RWPE2 (cell line): ENCODE data around the gene HMX1.

Source experiments
- ATAC-seq: fragments of 200-7000 bp; cut with Tn5 transposase; 3 replicates; pipeline ENCODE4 v1.9.1; 2021; ENCODE audit warnings: low read depth
- DNase-seq: peaks from one replicate; pipeline ENCODE4 v3.0.0-alpha.2; 2020; ENCODE audit warnings: low spot score
- H3K27ac ChIP-seq: fragments of 450-650 bp; 2 replicates; pipeline ENCODE4 v1.5.1; 2017; ENCODE audit warnings: mild to moderate bottlenecking; ENCODE audit not compliant: poor library complexity, severe bottlenecking
- H3K27me3 ChIP-seq: fragments of 250-450 bp; sonication (Bioruptor Pico); 2 replicates; pipeline ENCODE4 v1.5.1; 2021; ENCODE audit warnings: mild to moderate bottlenecking, moderate library complexity; ENCODE audit not compliant: insufficient read depth, poor library complexity, severe bottlenecking
- H3K36me3 ChIP-seq: fragments of 250-450 bp; sonication (Bioruptor Pico); 2 replicates; pipeline ENCODE4 v1.5.1; 2020; ENCODE audit warnings: low read depth, mild to moderate bottlenecking, moderate library complexity
- H3K4me1 ChIP-seq: fragments of 250-450 bp; sonication (Bioruptor Pico); 2 replicates; pipeline ENCODE4 v1.5.1; 2021; ENCODE audit warnings: mild to moderate bottlenecking, moderate library complexity; ENCODE audit not compliant: insufficient read depth, poor library complexity, severe bottlenecking
- H3K4me3 ChIP-seq: fragments of 250-450 bp; sonication (Bioruptor Pico); 2 replicates; pipeline ENCODE4 v1.5.1; 2021; ENCODE audit warnings: mild to moderate bottlenecking, moderate library complexity; ENCODE audit not compliant: severe bottlenecking
- H3K9me3 ChIP-seq: fragments of 250-450 bp; sonication (Bioruptor Pico); 2 replicates; pipeline ENCODE4 v1.5.1; 2021; ENCODE audit warnings: mild to moderate bottlenecking, moderate library complexity; ENCODE audit not compliant: severe bottlenecking
- TF ChIP-seq, protein P1 (sequence below): fragments of 450-650 bp; IDR thresholded peaks from one replicate; pipeline ENCODE4 v1.5.1; 2017; ENCODE audit warnings: mild to moderate bottlenecking, moderate library complexity; ENCODE audit not compliant: poor library complexity, severe bottlenecking

HMX1 gene

DNA sequence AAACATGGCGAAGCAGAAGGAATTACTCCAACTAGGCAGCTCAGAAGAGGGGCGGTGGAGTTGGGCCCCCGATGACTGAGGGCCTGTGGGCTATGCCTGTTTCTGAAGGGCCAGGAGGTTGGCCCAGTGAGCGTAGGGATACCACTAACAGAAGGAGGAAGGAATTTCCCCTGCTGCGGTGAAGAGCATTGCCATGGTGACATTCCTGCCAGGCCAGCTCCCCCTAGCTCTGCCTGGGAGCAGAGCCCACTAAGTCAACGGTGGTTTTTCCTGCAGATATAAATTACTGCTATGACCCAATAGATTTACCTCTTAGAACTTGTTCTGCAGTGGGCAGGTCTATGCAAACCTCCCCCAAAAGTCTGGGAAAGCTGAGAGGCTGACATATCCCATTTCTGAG lies 28.9 kb upstream of the HMX1 start:
- H3K27me3 ChIP-seq: peaks cover 13% of the 10 kb centered on the region
- H3K27ac ChIP-seq: no peak overlapping the region
- H3K4me3 ChIP-seq: no peak overlapping the region
- no peaks in the 10 kb centered on the region for H3K36me3 ChIP-seq
- TF ChIP-seq, protein P1, sequence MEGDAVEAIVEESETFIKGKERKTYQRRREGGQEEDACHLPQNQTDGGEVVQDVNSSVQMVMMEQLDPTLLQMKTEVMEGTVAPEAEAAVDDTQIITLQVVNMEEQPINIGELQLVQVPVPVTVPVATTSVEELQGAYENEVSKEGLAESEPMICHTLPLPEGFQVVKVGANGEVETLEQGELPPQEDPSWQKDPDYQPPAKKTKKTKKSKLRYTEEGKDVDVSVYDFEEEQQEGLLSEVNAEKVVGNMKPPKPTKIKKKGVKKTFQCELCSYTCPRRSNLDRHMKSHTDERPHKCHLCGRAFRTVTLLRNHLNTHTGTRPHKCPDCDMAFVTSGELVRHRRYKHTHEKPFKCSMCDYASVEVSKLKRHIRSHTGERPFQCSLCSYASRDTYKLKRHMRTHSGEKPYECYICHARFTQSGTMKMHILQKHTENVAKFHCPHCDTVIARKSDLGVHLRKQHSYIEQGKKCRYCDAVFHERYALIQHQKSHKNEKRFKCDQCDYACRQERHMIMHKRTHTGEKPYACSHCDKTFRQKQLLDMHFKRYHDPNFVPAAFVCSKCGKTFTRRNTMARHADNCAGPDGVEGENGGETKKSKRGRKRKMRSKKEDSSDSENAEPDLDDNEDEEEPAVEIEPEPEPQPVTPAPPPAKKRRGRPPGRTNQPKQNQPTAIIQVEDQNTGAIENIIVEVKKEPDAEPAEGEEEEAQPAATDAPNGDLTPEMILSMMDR: no peak
- DNase-seq: no peak
- peaks cover 8% of the 10 kb centered on the region for H3K4me1 ChIP-seq
- ATAC-seq: no peak
- peaks cover 4% of the 10 kb centered on the region for H3K9me3 ChIP-seq

DNA sequence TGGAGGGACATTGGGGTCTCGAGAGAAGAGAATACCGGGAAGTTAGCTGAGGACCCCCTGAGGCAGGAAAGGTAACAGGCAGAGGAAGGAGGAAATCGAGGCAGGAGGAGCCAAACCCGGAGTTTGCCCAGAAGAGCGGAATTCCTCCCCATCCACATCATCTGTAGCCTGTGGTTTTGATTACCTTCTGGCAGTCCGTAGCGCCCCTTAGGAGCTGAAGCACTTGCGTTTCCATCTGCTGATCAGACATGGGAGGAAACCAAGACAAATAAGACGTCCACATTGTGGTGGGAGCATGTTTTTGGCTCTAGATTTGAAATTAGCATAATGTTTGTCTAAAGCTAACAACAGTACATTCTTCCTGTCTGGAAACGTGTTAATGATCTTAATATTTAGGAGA lies 26.8 kb upstream of the HMX1 start:
- DNase-seq (no peak), ATAC-seq (no peak)
- Histone ChIP-seq H3K27ac (no peak overlapping the region), H3K27me3 (peaks cover 23% of the 10 kb centered on the region), H3K9me3 (peaks cover 4% of the 10 kb centered on the region), H3K36me3 (no peaks in the 10 kb centered on the region), H3K4me1 (peaks cover 8% of the 10 kb centered on the region), H3K4me3 (no peak overlapping the region)
- TF ChIP-seq, protein P1: no peak

DNA sequence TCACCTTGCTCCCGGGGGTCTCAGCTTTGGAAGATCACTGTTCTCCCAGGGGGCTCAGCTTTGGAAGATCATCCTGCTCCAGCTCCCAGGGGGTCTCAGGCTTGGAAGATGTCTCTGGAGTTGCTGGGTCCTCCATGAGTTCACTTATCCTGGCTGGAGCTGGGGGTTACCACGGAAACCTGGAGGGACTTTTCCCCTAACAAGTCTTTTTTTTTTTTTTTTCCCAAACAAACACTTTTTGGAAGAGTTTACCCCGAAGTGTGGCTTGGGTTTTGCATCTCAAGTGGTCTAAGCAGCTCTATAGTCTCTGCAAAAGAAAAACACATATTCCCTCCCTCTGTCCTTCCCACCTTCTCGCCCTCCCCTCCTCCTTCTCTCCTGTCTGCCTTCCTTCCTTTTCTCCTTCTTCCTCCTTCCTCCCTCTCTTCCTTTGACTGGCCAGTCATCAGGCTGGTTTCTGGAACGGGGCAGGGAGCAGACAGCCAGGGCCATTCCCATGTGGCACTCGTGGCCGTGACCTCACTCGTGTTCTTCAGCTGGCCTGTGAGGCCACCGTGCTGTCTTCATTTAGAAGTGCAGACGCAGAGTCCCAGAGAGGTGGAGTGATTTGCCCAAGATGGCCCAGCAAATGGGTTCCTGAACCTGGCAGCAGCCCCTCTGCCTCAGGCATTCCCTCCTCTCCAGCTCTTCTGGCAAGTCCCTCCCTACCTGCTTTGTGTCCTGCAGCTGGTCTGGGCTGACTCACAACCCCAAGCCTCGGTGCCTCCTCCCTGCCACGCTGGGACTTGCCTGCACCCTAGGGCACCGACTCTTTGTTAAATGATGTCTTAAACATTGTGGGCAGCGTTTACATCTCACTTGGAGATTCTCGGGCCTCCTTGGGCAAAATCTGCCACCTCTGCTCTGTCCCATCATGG lies 25.9 kb upstream of the HMX1 start:
- H3K4me3 ChIP-seq: no peak overlapping the region
- H3K9me3 ChIP-seq: peaks cover 4% of the 10 kb centered on the region
- no peak overlapping the region for H3K27ac ChIP-seq
- ATAC-seq (peak; percentile 93), DNase-seq (no peak)
- no peaks in the 10 kb centered on the region for H3K36me3 ChIP-seq
- TF ChIP-seq, protein P1: no peak
- H3K4me1 ChIP-seq: peaks cover 8% of the 10 kb centered on the region
- peaks cover 32% of the 10 kb centered on the region for H3K27me3 ChIP-seq

DNA sequence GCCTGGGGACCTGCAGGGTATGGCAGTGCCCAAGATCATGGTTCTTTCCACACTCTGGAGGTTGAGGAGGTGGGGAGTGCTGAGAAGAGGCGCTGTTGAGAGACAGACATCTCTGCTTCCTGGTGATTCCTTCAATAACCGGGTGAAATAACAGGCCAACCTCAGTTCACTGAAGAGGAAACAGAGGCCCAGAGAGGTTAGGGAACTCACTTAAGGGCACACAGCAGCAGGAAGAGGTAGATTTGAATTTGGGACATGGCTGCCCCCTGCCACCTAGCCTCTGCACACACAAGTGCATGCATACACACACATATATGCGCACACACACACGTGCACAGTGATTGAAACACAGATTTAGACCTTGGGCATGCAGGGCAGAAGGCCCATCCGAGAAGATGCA lies 24.9 kb upstream of the HMX1 start:
- Histone ChIP-seq H3K4me3 (no peak overlapping the region), H3K4me1 (peaks cover 8% of the 10 kb centered on the region), H3K9me3 (peaks cover 4% of the 10 kb centered on the region), H3K27me3 (peaks cover 40% of the 10 kb centered on the region), H3K27ac (no peak overlapping the region), H3K36me3 (no peaks in the 10 kb centered on the region)
- TF ChIP-seq, protein P1: no peak
- no peak for ATAC-seq
- DNase-seq: no peak

DNA sequence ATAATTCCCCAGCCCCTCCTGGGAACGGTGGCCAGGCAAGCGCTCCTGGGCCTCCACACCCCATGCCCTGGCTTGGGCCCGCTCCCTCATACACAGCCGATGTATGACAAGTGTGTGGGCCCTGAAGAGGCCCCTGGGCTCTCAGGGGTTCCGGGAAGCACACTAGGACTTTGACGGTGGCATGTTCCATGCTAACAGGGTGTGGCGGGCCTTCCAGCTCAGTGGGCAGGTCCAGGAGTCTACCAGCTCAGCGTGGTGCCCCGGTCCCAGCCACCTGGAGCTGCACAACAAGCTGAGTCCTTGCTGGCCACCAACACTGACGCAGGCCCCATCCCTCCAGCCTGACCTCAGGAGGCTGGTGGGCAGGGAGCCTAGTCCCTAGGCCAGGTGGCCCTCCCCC lies 24.4 kb upstream of the HMX1 start:
- Histone ChIP-seq H3K4me1 (peaks cover 8% of the 10 kb centered on the region), H3K27me3 (peaks cover 44% of the 10 kb centered on the region), H3K36me3 (no peaks in the 10 kb centered on the region), H3K9me3 (peaks cover 2% of the 10 kb centered on the region), H3K27ac (no peak overlapping the region), H3K4me3 (no peak overlapping the region)
- DNase-seq (no peak), ATAC-seq (no peak)
- TF ChIP-seq, protein P1: no peak
